Neural cell (in vitro differentiated cells): ENCODE data around the gene RPS6KA2. TPM values are rescaled to one million over a fixed set of nuclear protein-coding genes. Genes with fewer than 3 reads are reported as not detected.

Experiments
- H2AFZ ChIP-seq: fragments of 200-600, 300-800 bp; sonication (generic), shearing (Covaris generic); 2 replicates; pipeline ENCODE4 v1.6.0; 2014; ENCODE audit warnings: low read depth, mild to moderate bottlenecking, antibody characterized with exemption, low read length, moderate library complexity
- H3F3A ChIP-seq: fragments of 200-600 bp; shearing (Covaris generic); 2 replicates; pipeline ENCODE4 v1.6.1; 2016; ENCODE audit warnings: mild to moderate bottlenecking, moderate library complexity, mixed read lengths, antibody characterized with exemption, low read length; ENCODE audit not compliant: insufficient read depth, poor library complexity, severe bottlenecking
- H3K27ac ChIP-seq: fragments of 200-600, 300-800 bp; sonication (generic), shearing (Covaris generic); 2 replicates; pipeline ENCODE4 v1.5.1; 2014; ENCODE audit warnings: mild to moderate bottlenecking, low read length, moderate library complexity
- H3K27me3 ChIP-seq: fragments of 300-800, 200-600 bp; sonication (generic), shearing (Covaris generic); 2 replicates; pipeline ENCODE4 v1.6.0; 2014; ENCODE audit warnings: mild to moderate bottlenecking, low read depth, low read length, moderate library complexity; ENCODE audit not compliant: insufficient read depth
- H3K36me3 ChIP-seq: fragments of 300-800, 200-600 bp; sonication (generic), shearing (Covaris generic); 2 replicates; pipeline ENCODE4 v1.5.1; 2014; ENCODE audit warnings: mild to moderate bottlenecking, antibody characterized with exemption, low read length, moderate library complexity; ENCODE audit not compliant: insufficient read depth
- H3K4me2 ChIP-seq: fragments of 300-800, 200-600 bp; sonication (generic), shearing (Covaris generic); 2 replicates; pipeline ENCODE4 v1.6.0; 2014; ENCODE audit warnings: mild to moderate bottlenecking, low read length
- H3K4me3 ChIP-seq: fragments of 300-800, 200-600 bp; sonication (generic), shearing (Covaris generic); 2 replicates; pipeline ENCODE4 v1.5.1; 2014; ENCODE audit warnings: mild to moderate bottlenecking, low read length, moderate library complexity
- H3K79me2 ChIP-seq: fragments of 200-600 bp; shearing (Covaris generic); replicated peaks from 2 replicates; pipeline ENCODE4 v1.6.0; 2014; ENCODE audit warnings: mild to moderate bottlenecking, low read length, moderate library complexity; ENCODE audit not compliant: insufficient read depth
- H3K9ac ChIP-seq: fragments of 300-800, 200-600 bp; sonication (generic), shearing (Covaris generic); 2 replicates; pipeline ENCODE4 v1.6.1; 2016; ENCODE audit warnings: mild to moderate bottlenecking, low read length, mixed read lengths
- H3K9me2 ChIP-seq: fragments of 200-600 bp; shearing (Covaris generic); 2 replicates; pipeline ENCODE4 v1.6.1; 2016; ENCODE audit warnings: mild to moderate bottlenecking, low read length, mixed read lengths; ENCODE audit not compliant: insufficient read depth
- H3K9me3 ChIP-seq: fragments of 200-600, 300-800 bp; sonication (generic), shearing (Covaris generic); 2 replicates; pipeline ENCODE4 v1.6.1; 2016; ENCODE audit warnings: mild to moderate bottlenecking, mixed run types, low read length, moderate library complexity, mixed read lengths
- H4K20me1 ChIP-seq: fragments of 200-600 bp; shearing (Covaris generic); 2 replicates; pipeline ENCODE4 v1.6.1; 2016; ENCODE audit warnings: mild to moderate bottlenecking, mixed run types; ENCODE audit not compliant: insufficient read depth
- CTCF ChIP-seq: fragments of 450-650 bp; IDR thresholded peaks from 2 replicates; pipeline ENCODE4 v1.5.1; 2014; ENCODE audit warnings: antibody characterized with exemption, mild to moderate bottlenecking, moderate library complexity; ENCODE audit not compliant: poor library complexity, severe bottlenecking
- EP300 ChIP-seq: fragments of 450-650 bp; conservative IDR thresholded peaks from 2 replicates; pipeline ENCODE4 v1.6.1; 2014; ENCODE audit warnings: antibody characterized with exemption, mild to moderate bottlenecking, moderate library complexity; ENCODE audit not compliant: poor library complexity, severe bottlenecking
- EZH2 ChIP-seq: fragments of 200-600, 300-800 bp; shearing (Covaris generic), sonication (generic); IDR thresholded peaks from 2 replicates; pipeline ENCODE4 v1.6.1; 2014; ENCODE audit warnings: antibody characterized with exemption, low read length, borderline replicate concordance, mild to moderate bottlenecking; ENCODE audit not compliant: insufficient read depth, poor library complexity, severe bottlenecking
- MXI1 ChIP-seq: fragments of 450-650 bp; conservative IDR thresholded peaks from 2 replicates; pipeline ENCODE4 v1.6.1; 2014; ENCODE audit warnings: antibody characterized with exemption, mild to moderate bottlenecking; ENCODE audit not compliant: poor library complexity, severe bottlenecking
- POLR2AphosphoS5 ChIP-seq: IDR thresholded peaks from 2 replicates; pipeline ENCODE4 v1.6.1; 2012
- RAD21 ChIP-seq: fragments of 450-650 bp; conservative IDR thresholded peaks from 2 replicates; pipeline ENCODE4 v1.6.1; 2014; ENCODE audit warnings: antibody characterized with exemption, mild to moderate bottlenecking, moderate library complexity
- REST ChIP-seq: IDR thresholded peaks from 2 replicates; pipeline ENCODE4 v1.6.1; 2012; ENCODE audit warnings: borderline replicate concordance
- SMC3 ChIP-seq: fragments of 450-650 bp; conservative IDR thresholded peaks from 2 replicates; pipeline ENCODE4 v1.6.1; 2014; ENCODE audit warnings: antibody characterized with exemption, mild to moderate bottlenecking, moderate library complexity; ENCODE audit not compliant: poor library complexity
- TAF1 ChIP-seq: IDR thresholded peaks from 2 replicates; pipeline ENCODE4 v1.6.1; 2012; ENCODE audit warnings: low read depth
- polyA plus RNA-seq: library from polyadenylated mRNA; depleted of rRNA; stranded (reverse); fragments of >200 nt; gene quantifications from 2 replicates; pipeline ENCODE4 v1.2.3, GENCODE V29; 2014

Gene RPS6KA2
- polyA plus RNA-seq, 1 donor from 2014 or later: 34.3 TPM

DNA sequence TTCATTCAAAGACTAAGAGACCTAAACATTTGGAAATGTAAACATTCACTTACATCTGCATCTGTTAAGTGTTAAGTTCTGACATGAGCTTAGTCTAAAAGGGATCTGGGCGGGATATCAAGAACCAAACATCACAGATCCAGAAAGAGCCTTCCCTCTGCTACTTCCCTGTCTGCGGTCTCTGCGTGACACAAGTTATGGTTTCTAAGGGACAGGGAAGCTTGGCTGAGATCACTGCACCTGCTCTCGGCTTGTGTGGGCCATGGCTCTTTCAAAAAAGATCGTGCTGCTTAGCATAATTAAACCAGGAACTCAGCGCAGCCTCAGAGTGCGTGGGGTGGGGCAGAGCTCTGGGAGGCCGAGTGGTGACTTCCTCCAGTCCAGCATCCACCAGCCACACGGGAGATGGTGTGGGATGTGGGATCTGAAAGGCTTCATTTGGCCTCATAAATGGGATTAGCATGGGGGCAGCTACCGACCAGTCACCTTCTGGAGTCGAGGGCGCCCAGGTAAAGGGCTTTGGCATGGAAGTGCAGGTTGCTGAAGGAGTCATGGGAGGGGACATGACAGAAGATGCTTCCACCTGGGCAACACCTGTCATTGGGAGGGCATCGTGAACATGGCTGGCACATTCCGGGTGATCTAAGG lies 23.9 kb downstream of the RPS6KA2 start:
- Histone ChIP-seq H4K20me1 (no peaks in the 10 kb centered on the region), H3K36me3 (no peaks in the 10 kb centered on the region), H3K9me2 (no peaks in the 10 kb centered on the region), H3K79me2 (peaks cover 36% of the 10 kb centered on the region), H3K27ac (no peak overlapping the region), H2AFZ (no peak overlapping the region), H3K9ac (no peak overlapping the region), H3F3A (no peaks in the 10 kb centered on the region), H3K4me3 (no peak overlapping the region), H3K9me3 (no peaks in the 10 kb centered on the region), H3K4me2 (no peak overlapping the region), H3K27me3 (no peaks in the 10 kb centered on the region)
- TF ChIP-seq POLR2AphosphoS5 (no peak), REST (no peak), MXI1 (no peak), EP300 (no peak), EZH2 (no peak)

GRCh38 chr6:166601956-166602355 lies 25.1 kb downstream of the RPS6KA2 start:
- Histone ChIP-seq H3K9me2 (no peaks in the 10 kb centered on the region), H3K9me3 (no peaks in the 10 kb centered on the region), H3K4me3 (no peak overlapping the region), H4K20me1 (no peaks in the 10 kb centered on the region), H3K27ac (no peak overlapping the region), H3K4me2 (no peak overlapping the region), H3K27me3 (no peaks in the 10 kb centered on the region), H3F3A (no peaks in the 10 kb centered on the region), H3K36me3 (no peaks in the 10 kb centered on the region), H2AFZ (no peak overlapping the region), H3K9ac (no peak overlapping the region), H3K79me2 (peaks cover 36% of the 10 kb centered on the region)
- TF ChIP-seq SMC3: no peak
- TF ChIP-seq POLR2AphosphoS5: no peak
- TF ChIP-seq EZH2: no peak
- TF ChIP-seq RAD21: no peak
- TF ChIP-seq CTCF: no peak
- no peak for TF ChIP-seq TAF1
- no peak for TF ChIP-seq MXI1
- no peak for TF ChIP-seq EP300
